HCT116 (cell line): ENCODE measurements around the gene IL17D.

Source experiments
- CEBPB ChIP-seq: IDR thresholded peaks from 2 replicates; pipeline ENCODE4 v1.6.1; 2012; ENCODE audit warnings: low read depth
- EZH2 ChIP-seq: fragments of 200-600 bp; sonication (generic); IDR thresholded peaks from 2 replicates; pipeline ENCODE4 v1.6.1; 2017; ENCODE audit warnings: antibody characterized with exemption, mixed run types
- POLR2AphosphoS5 ChIP-seq: IDR thresholded peaks from 2 replicates; pipeline ENCODE4 v1.6.1; 2011; ENCODE audit warnings: mild to moderate bottlenecking, low read depth, low read length, moderate library complexity
- TF ChIP-seq, protein P1 (sequence below): IDR thresholded peaks from 2 replicates; pipeline ENCODE4 v1.6.1; 2012
- TF ChIP-seq, protein P2 (sequence below), 3 experiments: fragments of 200-600 bp in 1 of 3; sonication (generic) in 1 of 3; IDR thresholded peaks in 2 of 3; conservative IDR thresholded peaks in 1 of 3; 2 replicates each; pipeline ENCODE4 v1.5.1; 2012 to 2017; ENCODE audit warnings: low read depth in 2 of 3, low read length in 2 of 3, antibody characterized with exemption in 1 of 3, borderline replicate concordance in 1 of 3, control low read depth in 1 of 3, mild to moderate bottlenecking in 1 of 3, mixed read lengths in 1 of 3, mixed run types in 1 of 3, moderate library complexity in 1 of 3; ENCODE audit not compliant: insufficient read depth in 1 of 3

DNA sequence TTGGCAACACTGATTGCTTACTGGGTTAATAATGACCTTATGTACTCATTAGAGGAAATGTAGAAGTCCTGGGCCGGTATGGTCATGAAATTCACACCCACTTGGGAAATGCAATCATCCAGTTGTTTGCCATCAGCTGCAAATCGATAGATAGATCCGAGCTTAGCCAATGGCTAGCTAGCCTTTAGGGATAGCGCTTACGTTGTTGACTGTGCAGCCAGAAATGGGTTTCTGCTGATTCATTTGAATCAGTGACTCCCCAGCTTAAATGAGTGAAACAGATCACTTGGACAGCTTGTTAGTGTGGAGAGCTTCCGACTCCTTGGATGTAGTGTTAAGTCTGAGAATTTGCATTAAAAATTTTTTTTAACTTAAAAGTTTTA lies 11.8 kb downstream of the IL17D start:
- TF ChIP-seq, protein P1, sequence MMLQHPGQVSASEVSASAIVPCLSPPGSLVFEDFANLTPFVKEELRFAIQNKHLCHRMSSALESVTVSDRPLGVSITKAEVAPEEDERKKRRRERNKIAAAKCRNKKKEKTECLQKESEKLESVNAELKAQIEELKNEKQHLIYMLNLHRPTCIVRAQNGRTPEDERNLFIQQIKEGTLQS = no peak
- no peak for TF ChIP-seq POLR2AphosphoS5
- TF ChIP-seq EZH2 = no peak
- no peak for TF ChIP-seq CEBPB
- TF ChIP-seq, protein P2, sequence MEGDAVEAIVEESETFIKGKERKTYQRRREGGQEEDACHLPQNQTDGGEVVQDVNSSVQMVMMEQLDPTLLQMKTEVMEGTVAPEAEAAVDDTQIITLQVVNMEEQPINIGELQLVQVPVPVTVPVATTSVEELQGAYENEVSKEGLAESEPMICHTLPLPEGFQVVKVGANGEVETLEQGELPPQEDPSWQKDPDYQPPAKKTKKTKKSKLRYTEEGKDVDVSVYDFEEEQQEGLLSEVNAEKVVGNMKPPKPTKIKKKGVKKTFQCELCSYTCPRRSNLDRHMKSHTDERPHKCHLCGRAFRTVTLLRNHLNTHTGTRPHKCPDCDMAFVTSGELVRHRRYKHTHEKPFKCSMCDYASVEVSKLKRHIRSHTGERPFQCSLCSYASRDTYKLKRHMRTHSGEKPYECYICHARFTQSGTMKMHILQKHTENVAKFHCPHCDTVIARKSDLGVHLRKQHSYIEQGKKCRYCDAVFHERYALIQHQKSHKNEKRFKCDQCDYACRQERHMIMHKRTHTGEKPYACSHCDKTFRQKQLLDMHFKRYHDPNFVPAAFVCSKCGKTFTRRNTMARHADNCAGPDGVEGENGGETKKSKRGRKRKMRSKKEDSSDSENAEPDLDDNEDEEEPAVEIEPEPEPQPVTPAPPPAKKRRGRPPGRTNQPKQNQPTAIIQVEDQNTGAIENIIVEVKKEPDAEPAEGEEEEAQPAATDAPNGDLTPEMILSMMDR (IDR thresholded peaks at IDR 0.05 in 2 of 3, conservative IDR thresholded peaks at IDR 0.05 in 1 of 3; ENCODE audit: borderline replicate concordance in 1 of 3, insufficient read depth in 1 of 3, low read depth in 2 of 3, low read length in 2 of 3) = no peak
